HG03039 (cell line): ENCODE data around the gene APOD.
A peak's percentile ranks its signal among the peaks of the same experiment; 100 is the strongest.
"Not testable (repeated sequence)": the region's sequence is repeated elsewhere in the genome, so short reads cannot be mapped to it uniquely, and the experiment has no call there.

Experiments used
- ATAC-seq: cut with Tn5 transposase; IDR thresholded peaks from one replicate; pipeline ENCODE4 v1.9.1; 2021; ENCODE audit warnings: mild to moderate bottlenecking, moderate library complexity; ENCODE audit not compliant: unreplicated experiment

APOD gene

DNA sequence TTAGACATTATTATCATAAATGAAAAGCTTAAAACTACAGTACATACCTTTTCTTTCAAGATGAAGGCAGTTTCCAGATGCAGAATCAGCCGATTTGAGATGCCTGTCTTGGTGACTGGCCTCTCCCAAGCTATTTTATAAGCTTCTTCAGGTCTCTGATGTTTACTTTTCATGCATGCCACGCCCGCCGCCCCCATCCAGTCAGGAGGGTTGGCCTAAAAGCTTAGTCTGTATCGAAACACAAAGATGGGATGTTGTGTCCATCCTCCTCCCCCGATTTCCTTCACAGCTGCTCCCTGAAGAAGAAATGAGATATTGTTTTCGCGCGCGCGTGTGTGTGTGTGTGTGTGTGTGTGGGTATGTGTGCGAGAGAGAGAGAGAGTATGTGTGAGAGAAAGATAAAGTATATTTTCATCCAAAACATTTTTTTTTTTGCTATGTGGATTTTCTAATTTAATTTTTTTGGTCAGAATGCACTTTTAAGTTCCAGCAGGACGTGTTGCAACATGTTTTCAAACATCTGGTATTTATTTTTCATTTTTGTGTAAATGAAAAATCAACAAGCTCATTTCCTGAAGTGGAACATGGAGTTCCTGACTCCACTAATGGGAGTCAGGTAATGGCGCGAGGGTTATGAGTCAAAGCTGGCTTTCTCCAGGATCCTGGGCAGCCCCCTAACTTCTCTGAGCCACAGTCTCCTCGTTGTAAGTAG is at the start of gene APOD:
Gene APOD (minus strand): TSS at position 110 of the 712 bp plus-strand sequence. CDS start 4,479 bp downstream, outside the sequence.
- ATAC-seq, result no peak

- ATAC-seq, result not testable (repeated sequence)
Observed at GRCh38 chr3:195633351-195633750, 49.6 kb upstream of the APOD start.

DNA sequence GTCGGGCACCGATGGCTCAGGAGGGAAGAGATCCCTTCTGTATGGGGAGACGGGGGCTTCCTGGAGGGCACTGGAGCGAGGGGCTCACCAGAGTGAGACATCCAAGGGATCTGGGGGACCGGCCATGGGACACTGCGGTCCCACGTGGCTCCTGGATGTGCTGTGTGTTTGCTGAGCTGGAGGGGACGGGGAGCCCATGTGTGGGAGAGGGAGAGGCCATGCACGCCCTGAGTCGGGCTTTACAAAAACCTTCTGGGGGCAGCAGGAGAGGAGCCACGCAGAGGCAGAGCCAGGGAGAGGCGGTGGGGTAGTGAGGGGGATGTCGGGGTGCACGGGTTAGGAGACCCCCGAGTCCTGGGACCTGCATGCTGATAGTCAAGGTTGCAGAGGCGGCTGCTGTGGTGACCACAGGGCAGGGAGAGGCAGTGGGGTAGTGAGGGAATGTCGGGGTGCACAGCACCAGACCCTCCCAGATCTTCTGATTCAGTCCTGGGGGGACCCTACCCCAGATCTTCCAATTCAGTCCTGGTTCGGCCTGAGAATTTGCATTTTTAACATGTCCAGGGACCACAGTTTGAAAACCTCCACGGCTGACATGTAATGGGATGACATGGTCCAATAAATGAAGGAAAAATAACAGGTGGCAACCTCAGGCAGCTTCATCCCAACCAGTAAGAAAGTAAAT is 48.9 kb upstream of the APOD start:
- not testable (repeated sequence) for ATAC-seq

GRCh38 chr3:195632046-195632445 is 48.3 kb upstream of the APOD start:
- ATAC-seq, result not testable (repeated sequence)

- ATAC-seq, result not testable (repeated sequence)
Observed at GRCh38 chr3:195630938-195631495, 47.3 kb upstream of the APOD start.

DNA sequence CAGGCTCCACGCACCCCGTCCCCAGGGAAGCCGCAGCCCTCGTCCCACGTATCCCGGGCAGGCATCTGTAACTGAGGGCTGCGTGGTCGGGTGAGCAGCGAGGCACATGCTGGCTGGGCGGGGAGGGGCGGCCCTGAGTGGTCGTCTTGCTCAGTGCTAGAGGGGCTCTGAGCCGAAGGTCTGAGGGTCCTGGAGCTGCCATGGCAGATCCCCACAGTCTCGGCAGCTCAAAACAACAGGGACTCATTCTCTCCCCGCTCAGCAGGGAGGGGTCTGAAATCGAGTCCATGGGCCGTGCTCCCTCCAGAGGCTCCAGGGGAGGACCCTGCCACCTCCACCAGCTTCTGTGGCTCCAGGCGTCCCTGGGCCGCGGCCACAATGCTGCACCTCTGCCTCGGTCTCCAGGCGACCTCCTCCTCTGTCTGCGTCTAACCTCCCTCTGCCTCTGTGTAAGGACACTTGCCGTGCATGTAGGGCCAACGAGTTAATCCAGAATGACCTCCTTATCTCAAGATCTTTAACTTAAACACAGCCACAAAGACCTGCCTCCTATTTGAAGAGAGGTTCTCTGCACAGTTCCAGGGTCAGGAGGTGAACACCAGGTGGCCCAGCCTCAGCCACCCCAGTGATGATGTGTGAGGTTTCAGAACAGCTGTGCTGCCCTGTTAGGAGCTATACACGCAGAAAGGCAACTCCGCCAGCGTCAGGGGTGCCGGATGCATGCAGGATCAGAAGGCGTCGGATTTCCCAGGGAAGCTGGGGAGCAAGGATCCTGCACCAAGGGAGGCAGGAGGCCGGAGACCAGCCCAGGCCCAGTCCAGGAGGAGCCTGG is 46.6 kb upstream of the APOD start:
- ATAC-seq, result not testable (repeated sequence)

- not testable (repeated sequence) for ATAC-seq
Observed at GRCh38 chr3:195629682-195630081, 45.9 kb upstream of the APOD start.

- ATAC-seq, result not testable (repeated sequence)
Observed at GRCh38 chr3:195628386-195628920, 44.7 kb upstream of the APOD start.

GRCh38 chr3:195627515-195628385 is 44.0 kb upstream of the APOD start:
- ATAC-seq, result not testable (repeated sequence)

DNA sequence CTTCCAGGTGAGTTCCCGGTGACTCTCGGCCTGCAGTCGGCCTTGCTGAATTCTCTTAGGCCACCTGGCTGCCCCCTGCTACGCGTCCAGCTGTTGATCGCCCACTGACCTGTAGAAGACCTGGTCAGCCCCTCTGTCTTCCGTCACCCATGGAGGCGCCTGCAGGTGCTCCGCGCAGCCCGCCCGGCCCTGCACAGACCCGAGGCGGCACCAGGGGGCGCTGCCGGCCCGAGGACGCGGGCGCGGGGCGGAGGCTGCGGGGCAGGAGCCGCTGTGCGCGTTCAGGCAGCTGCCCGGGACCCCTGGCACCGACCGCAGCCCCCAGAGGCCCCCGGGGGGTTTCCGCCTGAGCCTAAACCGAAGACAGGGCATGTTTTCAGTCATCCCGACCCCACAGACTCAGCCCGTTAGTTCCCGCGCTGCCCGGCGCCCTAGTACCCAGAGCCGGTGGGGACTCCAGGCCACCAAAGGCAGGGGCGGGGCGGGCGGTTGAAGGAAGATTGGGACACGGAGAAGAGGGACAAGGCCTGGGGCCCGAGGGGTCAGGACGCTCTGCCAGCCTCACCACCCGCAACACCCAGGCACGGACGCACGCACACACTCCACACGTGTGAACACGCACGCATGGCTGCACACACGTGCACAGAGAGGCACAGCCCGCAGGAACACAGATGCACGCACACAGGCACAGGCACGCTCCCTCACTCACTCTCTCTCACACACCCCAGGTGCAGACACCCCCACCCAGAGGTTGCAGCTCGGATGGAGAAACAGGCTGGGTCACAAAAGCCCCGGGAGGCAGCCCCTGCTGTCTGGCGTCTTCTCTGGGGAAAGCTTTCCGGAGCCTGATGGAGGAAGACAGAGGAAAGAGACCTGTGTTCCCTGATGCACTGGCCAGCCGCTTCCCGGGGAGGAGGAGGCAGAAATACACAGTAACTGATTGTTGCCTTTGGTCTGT is 41.1 kb upstream of the APOD start:
- ATAC-seq, result peak; percentile 73

- peak; percentile 4 for ATAC-seq
Observed at GRCh38 chr3:195624171-195624570, 40.4 kb upstream of the APOD start.

DNA sequence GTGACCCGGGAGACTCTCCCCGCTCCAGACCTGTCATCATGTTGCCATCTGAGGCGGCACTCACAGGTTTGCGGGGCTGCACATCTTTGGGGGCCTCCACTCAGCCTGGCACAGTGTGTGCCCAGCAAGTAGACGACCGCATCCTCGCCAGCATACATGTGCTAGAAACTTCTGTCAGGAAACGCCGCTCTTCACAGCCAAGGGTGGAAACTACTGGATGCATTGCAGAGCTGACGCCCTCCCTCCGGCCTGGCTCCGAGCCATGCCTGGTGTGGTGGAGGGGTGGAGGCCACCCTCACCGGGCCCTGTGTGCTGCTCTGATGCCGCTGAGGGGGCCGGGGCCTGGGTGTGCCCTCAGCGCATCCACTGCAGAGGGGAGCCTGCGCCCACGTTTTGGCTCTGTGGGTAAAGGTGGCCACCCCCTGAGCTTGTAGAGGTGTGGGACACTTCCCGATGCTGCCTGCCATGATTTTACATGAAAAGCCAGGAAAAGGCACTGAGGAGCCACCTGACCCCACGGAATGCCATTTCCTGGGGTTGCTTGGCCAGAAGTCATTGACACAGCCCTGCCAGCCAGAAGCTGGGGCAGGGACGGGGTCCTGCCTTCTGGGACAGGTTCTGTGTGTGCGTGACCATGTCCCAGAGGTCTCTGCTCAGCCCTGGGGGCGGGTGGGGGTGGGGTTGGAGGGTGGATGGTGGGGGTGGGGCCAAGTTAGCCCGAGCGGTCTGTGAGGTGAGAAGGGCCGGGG is 39.7 kb upstream of the APOD start:
- not testable (repeated sequence) for ATAC-seq

GRCh38 chr3:195622523-195623170 is 38.9 kb upstream of the APOD start:
- ATAC-seq, result not testable (repeated sequence)

GRCh38 chr3:195622012-195622411 is 38.3 kb upstream of the APOD start:
- not testable (repeated sequence) for ATAC-seq

- not testable (repeated sequence) for ATAC-seq
Observed at GRCh38 chr3:195621095-195621494, 37.4 kb upstream of the APOD start.

DNA sequence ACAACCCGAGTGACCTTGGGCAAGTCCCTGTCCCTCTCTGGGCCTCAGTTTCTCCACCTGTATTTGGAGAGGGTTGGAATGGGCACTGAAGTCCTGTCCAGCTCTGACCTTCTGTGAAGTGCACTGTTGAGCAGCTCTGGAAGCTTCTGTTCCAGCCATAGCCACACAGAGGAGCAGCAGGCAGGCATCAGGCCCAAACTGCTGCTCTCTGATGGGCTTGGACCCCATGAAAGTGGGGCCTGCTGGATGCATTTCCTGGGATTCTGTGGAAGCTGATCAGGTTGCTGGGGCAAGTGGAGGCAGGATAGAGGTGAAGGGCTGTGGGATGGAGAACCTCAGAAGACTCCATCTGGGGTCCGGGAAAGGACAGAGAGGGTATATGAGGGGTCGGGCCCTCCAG is 36.7 kb upstream of the APOD start:
- not testable (repeated sequence) for ATAC-seq

DNA sequence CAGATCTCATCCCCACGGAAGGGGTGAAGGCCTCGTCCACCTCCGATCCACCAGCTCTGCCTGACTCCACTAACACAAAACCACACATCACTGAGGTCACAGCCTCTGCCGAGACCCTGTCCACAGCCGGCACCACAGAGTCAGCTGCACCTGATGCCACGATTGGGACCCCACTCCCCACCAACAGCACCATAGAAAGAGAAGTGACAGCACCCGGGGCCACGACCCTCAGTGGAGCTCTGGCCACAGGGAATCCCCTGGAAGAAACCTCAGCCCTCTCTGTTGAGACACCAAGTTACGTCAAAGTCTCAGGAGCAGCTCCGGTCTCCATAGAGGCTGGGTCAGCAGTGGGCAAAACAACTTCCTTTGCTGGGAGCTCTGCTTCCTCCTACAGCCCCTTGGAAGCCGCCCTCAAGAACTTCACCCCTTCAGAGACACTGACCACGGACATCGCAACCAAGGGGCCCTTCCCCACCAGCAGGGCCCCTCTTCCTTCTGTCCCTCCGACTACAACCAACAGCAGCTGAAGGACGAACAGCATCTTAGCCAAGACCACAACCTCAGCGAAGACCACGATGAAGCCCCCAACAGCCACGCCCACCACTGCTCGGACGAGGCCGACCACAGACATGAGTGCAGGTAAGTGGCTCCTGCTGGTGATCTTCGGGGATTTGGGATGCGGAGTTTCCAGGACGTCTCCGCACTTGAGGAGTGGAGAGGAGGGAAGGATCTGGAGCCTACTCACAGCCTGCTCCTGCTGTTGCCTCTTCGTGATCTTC is 36.0 kb upstream of the APOD start:
- not testable (repeated sequence) for ATAC-seq
